ENCODE data around the gene ALAS2.

ALAS2 gene

DNA sequence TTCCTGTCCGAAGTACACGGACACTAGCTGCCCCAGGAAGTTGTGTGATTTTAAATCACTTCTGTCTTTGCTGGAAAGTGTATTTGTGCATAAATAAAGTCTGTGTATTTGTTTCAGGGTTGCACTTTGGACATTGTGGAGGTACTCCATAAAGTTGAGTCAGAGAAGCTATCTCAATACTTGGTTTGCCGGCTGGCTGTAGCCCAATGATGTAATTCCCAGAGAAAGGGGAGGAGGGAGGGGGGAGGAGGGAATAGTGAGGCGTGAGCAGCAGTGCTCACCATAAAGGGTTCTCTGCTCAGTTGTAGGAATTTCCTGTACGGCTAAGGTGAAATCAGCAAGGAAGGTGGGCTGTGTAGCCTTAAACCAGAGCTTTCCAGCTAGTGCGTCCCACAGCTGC, 23.1 kb downstream of the ALAS2 start:
- no peak overlapping the region for H3K4me3 ChIP-seq (replicated peaks; ENCODE audit: insufficient read depth, low read length)
- no peak overlapping the region for H3K27ac ChIP-seq (replicated peaks)
- H3K27me3 ChIP-seq (ENCODE audit: insufficient read depth, poor library complexity, severe bottlenecking), result no peaks in the 10 kb centered on the region
- TF ChIP-seq GABPA (IDR thresholded peaks at IDR 0.05; ENCODE audit: low read depth), result no peak
- TF ChIP-seq, protein P1, sequence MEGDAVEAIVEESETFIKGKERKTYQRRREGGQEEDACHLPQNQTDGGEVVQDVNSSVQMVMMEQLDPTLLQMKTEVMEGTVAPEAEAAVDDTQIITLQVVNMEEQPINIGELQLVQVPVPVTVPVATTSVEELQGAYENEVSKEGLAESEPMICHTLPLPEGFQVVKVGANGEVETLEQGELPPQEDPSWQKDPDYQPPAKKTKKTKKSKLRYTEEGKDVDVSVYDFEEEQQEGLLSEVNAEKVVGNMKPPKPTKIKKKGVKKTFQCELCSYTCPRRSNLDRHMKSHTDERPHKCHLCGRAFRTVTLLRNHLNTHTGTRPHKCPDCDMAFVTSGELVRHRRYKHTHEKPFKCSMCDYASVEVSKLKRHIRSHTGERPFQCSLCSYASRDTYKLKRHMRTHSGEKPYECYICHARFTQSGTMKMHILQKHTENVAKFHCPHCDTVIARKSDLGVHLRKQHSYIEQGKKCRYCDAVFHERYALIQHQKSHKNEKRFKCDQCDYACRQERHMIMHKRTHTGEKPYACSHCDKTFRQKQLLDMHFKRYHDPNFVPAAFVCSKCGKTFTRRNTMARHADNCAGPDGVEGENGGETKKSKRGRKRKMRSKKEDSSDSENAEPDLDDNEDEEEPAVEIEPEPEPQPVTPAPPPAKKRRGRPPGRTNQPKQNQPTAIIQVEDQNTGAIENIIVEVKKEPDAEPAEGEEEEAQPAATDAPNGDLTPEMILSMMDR (IDR thresholded peaks at IDR 0.05; ENCODE audit: insufficient read depth, low read length), result no peak
- TF ChIP-seq REST (IDR thresholded peaks at IDR 0.05; ENCODE audit: insufficient replicate concordance, low read depth), result no peak
- no peak for DNase-seq (ENCODE audit: low read depth in 1 of 2, low spot score in 1 of 2)

DNA sequence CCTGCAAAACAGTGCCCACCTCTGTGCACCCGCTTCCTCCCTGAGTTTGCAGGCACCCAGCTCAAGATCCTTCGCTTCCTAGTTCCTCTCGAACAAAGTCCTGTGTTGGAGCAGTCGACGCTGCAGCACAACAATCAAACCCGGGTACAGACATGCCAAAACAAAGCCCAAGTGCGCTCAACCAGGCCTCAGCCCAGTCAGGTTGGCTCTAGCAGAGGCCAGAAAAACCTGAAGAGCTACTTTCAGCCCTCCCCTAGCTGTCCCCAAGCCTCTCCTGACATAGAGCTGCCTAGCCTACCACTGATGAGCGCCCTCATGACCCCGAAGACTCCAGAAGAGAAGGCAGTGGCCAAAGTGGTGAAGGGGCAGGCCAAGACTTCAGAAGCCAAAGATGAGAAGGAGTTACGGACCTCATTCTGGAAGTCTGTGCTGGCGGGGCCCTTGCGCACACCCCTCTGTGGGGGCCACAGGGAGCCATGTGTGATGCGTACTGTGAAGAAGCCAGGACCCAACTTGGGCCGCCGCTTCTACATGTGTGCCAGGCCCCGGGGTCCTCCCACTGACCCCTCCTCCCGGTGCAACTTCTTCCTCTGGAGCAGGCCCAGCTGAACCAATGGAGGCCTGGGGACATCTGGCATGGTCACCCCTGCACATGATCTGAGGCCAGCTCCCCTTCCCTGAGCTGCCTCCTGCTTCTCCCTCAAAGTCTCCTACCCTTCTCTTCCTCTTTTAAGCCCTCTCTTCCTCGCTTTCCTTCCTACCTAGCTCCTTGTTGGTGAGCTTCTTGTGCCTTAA, 23.8 kb downstream of the ALAS2 start:
- TF ChIP-seq POLR2AphosphoS5 (IDR thresholded peaks at IDR 0.05; ENCODE audit: low read depth), result no peak
- no peak for TF ChIP-seq SPI1 (IDR thresholded peaks at IDR 0.05; ENCODE audit: borderline replicate concordance, low read depth)
- no peak for TF ChIP-seq GABPA (IDR thresholded peaks at IDR 0.05; ENCODE audit: low read depth)
- TF ChIP-seq, protein P1 (IDR thresholded peaks at IDR 0.05; ENCODE audit: insufficient read depth, low read length), result no peak
- TF ChIP-seq REST (IDR thresholded peaks at IDR 0.05; ENCODE audit: insufficient replicate concordance, low read depth), result no peak
- Histone ChIP-seq H3K27ac (replicated peaks) (no peak overlapping the region), H3K27me3 (ENCODE audit: insufficient read depth, poor library complexity, severe bottlenecking) (no peaks in the 10 kb centered on the region), H3K4me3 (replicated peaks; ENCODE audit: insufficient read depth, low read length) (no peak overlapping the region)
- no peak for DNase-seq (ENCODE audit: low read depth in 1 of 2, low spot score in 1 of 2)

DNA sequence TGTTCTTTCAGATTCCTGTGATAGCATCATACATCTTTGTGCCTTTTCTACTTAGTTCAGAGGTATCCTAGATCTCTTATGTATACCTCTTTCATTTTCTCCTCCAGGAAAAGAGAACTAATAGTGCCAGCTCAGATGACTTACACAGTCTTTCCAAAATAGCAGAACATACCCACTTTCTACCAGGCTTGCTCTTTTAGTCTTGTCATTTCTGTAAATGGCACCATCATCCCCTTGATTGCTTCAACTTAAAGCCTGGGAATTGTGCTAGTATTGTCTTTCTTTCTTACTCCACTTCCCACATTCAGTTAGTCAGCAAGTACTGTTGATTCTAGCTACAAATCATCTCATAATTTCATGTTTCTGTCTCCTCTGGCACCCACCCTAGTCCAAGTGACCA, 25.5 kb downstream of the ALAS2 start:
- TF ChIP-seq REST (IDR thresholded peaks at IDR 0.05; ENCODE audit: insufficient replicate concordance, low read depth) (no peak), SPI1 (IDR thresholded peaks at IDR 0.05; ENCODE audit: borderline replicate concordance, low read depth) (no peak), GABPA (IDR thresholded peaks at IDR 0.05; ENCODE audit: low read depth) (no peak), POLR2AphosphoS5 (IDR thresholded peaks at IDR 0.05; ENCODE audit: low read depth) (no peak)
- TF ChIP-seq, protein P1 (IDR thresholded peaks at IDR 0.05; ENCODE audit: insufficient read depth, low read length), result no peak
- no peak for DNase-seq (ENCODE audit: low read depth in 1 of 2, low spot score in 1 of 2)
- Histone ChIP-seq H3K27ac (replicated peaks) (no peak overlapping the region), H3K4me3 (replicated peaks; ENCODE audit: insufficient read depth, low read length) (no peak overlapping the region), H3K27me3 (ENCODE audit: insufficient read depth, poor library complexity, severe bottlenecking) (no peaks in the 10 kb centered on the region)
